H1 (cell line): ENCODE data around the gene TNFAIP1. TPM values are rescaled to one million over a fixed set of nuclear protein-coding genes. Genes with fewer than 3 reads are reported as not detected.
A peak's percentile ranks its signal among the peaks of the same experiment; 100 is the strongest.

ENCODE experiments used
- CHD1 ChIP-seq: IDR thresholded peaks from 2 replicates; pipeline ENCODE4 v1.6.1; 2012; ENCODE audit warnings: low read depth, low read length, improper control_type of control experiment
- EGR1 ChIP-seq: IDR thresholded peaks from 2 replicates; pipeline ENCODE4 v1.6.1; 2011; ENCODE audit warnings: low read depth, low read length, borderline replicate concordance
- GABPA ChIP-seq: IDR thresholded peaks from 2 replicates; pipeline ENCODE4 v1.6.1; 2011; ENCODE audit warnings: mild to moderate bottlenecking, low read length, moderate library complexity, borderline replicate concordance; ENCODE audit not compliant: insufficient read depth
- PHF8 ChIP-seq: fragments of 200-600 bp; sonication (generic); conservative IDR thresholded peaks from 2 replicates; pipeline ENCODE4 v1.7.1; 2012; ENCODE audit warnings: low read depth, mild to moderate bottlenecking, inconsistent platforms, low read length, moderate library complexity
- RAD21 ChIP-seq, 2 experiments: IDR thresholded peaks in 1 of 2; conservative IDR thresholded peaks in 1 of 2; 2 replicates each; pipeline ENCODE4 v1.6.1; 2011; ENCODE audit warnings: low read depth in 2 of 2, low read length in 2 of 2, improper control_type of control experiment in 1 of 2, inconsistent platforms in 1 of 2, mild to moderate bottlenecking in 1 of 2, moderate library complexity in 1 of 2
- TCF12 ChIP-seq: IDR thresholded peaks from 2 replicates; pipeline ENCODE4 v1.6.1; 2011; ENCODE audit warnings: low read depth, mild to moderate bottlenecking, low read length
- TEAD4 ChIP-seq: IDR thresholded peaks from 2 replicates; pipeline ENCODE4 v1.6.1; 2012; ENCODE audit warnings: low read depth, low read length, inconsistent platforms, mixed read lengths
- YY1 ChIP-seq: IDR thresholded peaks from 2 replicates; pipeline ENCODE4 v1.6.1; 2011; ENCODE audit warnings: low read depth, mild to moderate bottlenecking, low read length
- polyA plus RNA-seq, 7 experiments: library from polyadenylated mRNA; depleted of rRNA in 3 of 7; stranded (reverse) in 5 of 7; unstranded in 2 of 7; fragments of >200 nt in 5 of 7; fragments of 200-250 nt in 2 of 7; gene quantifications; 1 replicate in 5 of 7; 2 replicates in 1 of 7; 4 replicates in 1 of 7; pipeline versions ENCODE4 v1.2.1 to v1.2.3, GENCODE V29; 2011 to 2013; ENCODE audit warnings: missing spikeins in 2 of 7, mixed read lengths in 2 of 7
- total RNA-seq: library from RNA; stranded (reverse); fragmentation: NEBNext Ultra II Directional; extraction: Animal tissue kit (Norgen Biotek cat#: 25700); gene quantifications from 2 replicates; pipeline ENCODE4 v1.2.1, GENCODE V29; 2021
- TF ChIP-seq, protein P1 (sequence below): IDR thresholded peaks from 2 replicates; pipeline ENCODE4 v1.6.1; 2012; ENCODE audit warnings: inconsistent platforms
- TF ChIP-seq, protein P2 (sequence below): IDR thresholded peaks from 2 replicates; pipeline ENCODE4 v1.6.1; 2012; ENCODE audit warnings: inconsistent platforms

TNFAIP1 gene
- total and polyA plus RNA-seq, 2 of the 8 experiments (the other 6 are each of a cell fraction or from before 2014, with no cell fraction given): 16.9 to 19.5 TPM

DNA sequence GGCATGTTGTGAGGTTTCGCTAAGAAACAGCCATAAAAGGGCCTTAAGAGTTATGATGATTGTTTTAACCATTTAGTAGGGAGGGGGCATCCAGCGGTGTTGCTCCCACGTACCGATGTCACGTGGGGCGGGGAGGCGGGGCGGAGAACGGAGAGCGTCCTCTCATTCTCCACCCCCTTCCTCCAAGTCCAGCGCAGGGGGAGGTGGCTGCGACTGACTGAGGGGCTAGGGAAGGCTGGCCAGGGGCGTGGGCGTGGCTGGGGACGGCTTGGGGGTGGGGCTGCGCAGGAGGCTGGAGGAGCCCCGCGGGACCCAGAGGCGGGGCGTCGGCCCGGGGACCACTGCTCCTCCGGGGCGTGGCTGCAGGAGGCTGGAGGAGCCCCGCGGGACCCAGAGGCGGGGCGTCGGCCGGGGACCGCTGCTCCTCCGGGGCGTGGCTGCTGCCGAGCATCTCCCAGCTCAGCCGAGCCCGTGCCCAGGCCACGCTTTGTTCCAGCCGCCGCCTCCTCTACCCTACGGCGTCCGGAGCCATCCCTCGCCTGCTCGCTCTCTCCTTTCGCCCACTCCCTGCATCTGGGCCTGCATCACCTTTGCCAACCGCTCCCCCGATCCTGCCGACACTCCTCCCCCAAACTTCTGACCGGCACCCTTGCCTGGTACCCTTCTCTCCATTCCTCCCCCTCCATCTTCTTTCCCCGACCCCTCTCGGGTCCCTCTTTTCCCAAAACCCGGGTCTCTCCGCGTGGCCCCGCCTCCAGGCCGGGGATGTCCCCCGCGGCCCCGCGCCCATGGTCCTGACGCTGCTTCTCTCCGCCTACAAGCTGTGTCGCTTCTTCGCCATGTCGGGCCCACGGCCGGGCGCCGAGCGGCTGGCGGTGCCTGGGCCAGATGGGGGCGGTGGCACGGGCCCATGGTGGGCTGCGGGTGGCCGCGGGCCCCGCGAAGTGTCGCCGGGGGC is 36.0 kb downstream of the TNFAIP1 start, which contains the start of gene SARM1 (continued):
- no peak for TF ChIP-seq CHD1
- no peak for TF ChIP-seq TEAD4
- no peak; the same call in 1 of the 2 replicates for TF ChIP-seq EGR1
- TF ChIP-seq, protein P1, sequence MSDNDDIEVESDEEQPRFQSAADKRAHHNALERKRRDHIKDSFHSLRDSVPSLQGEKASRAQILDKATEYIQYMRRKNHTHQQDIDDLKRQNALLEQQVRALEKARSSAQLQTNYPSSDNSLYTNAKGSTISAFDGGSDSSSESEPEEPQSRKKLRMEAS: no peak; the same call in 1 of the 2 replicates
- TF ChIP-seq, protein P2, sequence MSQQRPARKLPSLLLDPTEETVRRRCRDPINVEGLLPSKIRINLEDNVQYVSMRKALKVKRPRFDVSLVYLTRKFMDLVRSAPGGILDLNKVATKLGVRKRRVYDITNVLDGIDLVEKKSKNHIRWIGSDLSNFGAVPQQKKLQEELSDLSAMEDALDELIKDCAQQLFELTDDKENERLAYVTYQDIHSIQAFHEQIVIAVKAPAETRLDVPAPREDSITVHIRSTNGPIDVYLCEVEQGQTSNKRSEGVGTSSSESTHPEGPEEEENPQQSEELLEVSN: no peak
- no peak for TF ChIP-seq YY1
- 0 out of 2 replicates have a peak, but pooled peaks have one; percentile 28 for TF ChIP-seq GABPA
- no peak for TF ChIP-seq TCF12
- no peak for TF ChIP-seq RAD21 (IDR thresholded peaks at IDR 0.05 in 1 of 2, conservative IDR thresholded peaks at IDR 0.05 in 1 of 2; ENCODE audit: low read depth in 2 of 2, low read length in 2 of 2)
- no peak for TF ChIP-seq PHF8
